Esophagus muscularis mucosa (tissue), 4 donors: ENCODE measurements around the gene PTPRK.

Experiments used
- CTCF ChIP-seq, 3 experiments: fragments of 200-600 bp in 2 of 3; fragments of 450-650 bp in 1 of 3; sonication (generic) in 2 of 3; IDR thresholded peaks; one replicate each; pipeline ENCODE4 v1.5.1; 2017 to 2019; ENCODE audit warnings: antibody characterized with exemption in 3 of 3, mild to moderate bottlenecking in 2 of 3, moderate library complexity in 1 of 3
- EP300 ChIP-seq: sonication (generic); formaldehyde crosslinking; IDR thresholded peaks from one replicate; pipeline ENCODE4 v1.6.1; 2017; ENCODE audit warnings: antibody characterized with exemption
- POLR2A ChIP-seq: fragments of 450-650 bp; IDR thresholded peaks from one replicate; pipeline ENCODE4 v1.6.1; 2017; ENCODE audit warnings: antibody characterized with exemption, moderate library complexity, mild to moderate bottlenecking, low read depth
- POLR2AphosphoS5 ChIP-seq, 2 donors: sonication (generic); formaldehyde crosslinking; IDR thresholded peaks; one replicate each; pipeline ENCODE4 v1.6.1; 2017; ENCODE audit warnings: antibody characterized with exemption in 2 of 2

- TF ChIP-seq CTCF (IDR thresholded peaks at IDR 0.05) (no peak), POLR2AphosphoS5 (IDR thresholded peaks at IDR 0.05) (no peak), POLR2A (no peak), EP300 (no peak)
Measured at GRCh38 chr6:128512296-128512695, 8.1 kb downstream of the PTPRK start.
